ENCODE measurements around the gene DOCK7.

- TF ChIP-seq CTCF (IDR thresholded peaks at IDR 0.05; ENCODE audit: low read length) (no peak), EZH2 (optimal IDR thresholded peaks at IDR 0.05; ENCODE audit: low read depth, low read length) (no peak)
These were observed 14.6 kb downstream of the DOCK7 start for GRCh38 chr1:62673629-62674028.
